Ovary (tissue), 3 donors: Measurements from ENCODE around the gene ADGRG2.

Source experiments
- POLR2A ChIP-seq: fragments of 450-650 bp; IDR thresholded peaks from one replicate; pipeline ENCODE4 v1.6.1; 2017; ENCODE audit warnings: antibody characterized with exemption, mild to moderate bottlenecking, moderate library complexity
- TF ChIP-seq, protein P1 (sequence below), 3 donors: fragments of 450-650 bp in 2 of 3; fragments of 200-600 bp in 1 of 3; IDR thresholded peaks; one replicate each; pipeline versions ENCODE4 v1.5.1 to v1.8.0; 2016 to 2022; ENCODE audit warnings: antibody characterized with exemption in 3 of 3, mild to moderate bottlenecking in 1 of 3
- donor health status: DM: no; HTN: no; CAD: no.

DNA sequence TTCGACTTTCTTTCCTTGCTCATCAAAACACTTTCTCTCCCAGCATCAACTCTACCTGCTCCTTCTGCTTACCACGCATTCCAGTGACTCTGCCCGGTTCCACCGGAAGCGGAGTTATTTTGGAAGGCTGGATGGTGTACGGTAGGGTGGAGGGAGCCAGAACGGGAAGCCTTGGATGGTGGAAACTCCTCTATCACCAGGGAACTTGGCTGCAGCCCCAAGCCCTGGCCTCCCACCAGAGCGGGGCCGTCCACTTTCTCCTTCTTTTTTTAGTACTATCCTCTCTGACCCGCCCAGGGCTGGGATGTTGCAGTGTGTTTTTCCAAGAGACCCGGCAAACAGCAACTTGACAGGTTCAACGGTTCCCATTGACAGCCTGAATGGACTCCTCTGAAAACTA lies 27.6 kb downstream of the ADGRG2 start:
- TF ChIP-seq, protein P1, sequence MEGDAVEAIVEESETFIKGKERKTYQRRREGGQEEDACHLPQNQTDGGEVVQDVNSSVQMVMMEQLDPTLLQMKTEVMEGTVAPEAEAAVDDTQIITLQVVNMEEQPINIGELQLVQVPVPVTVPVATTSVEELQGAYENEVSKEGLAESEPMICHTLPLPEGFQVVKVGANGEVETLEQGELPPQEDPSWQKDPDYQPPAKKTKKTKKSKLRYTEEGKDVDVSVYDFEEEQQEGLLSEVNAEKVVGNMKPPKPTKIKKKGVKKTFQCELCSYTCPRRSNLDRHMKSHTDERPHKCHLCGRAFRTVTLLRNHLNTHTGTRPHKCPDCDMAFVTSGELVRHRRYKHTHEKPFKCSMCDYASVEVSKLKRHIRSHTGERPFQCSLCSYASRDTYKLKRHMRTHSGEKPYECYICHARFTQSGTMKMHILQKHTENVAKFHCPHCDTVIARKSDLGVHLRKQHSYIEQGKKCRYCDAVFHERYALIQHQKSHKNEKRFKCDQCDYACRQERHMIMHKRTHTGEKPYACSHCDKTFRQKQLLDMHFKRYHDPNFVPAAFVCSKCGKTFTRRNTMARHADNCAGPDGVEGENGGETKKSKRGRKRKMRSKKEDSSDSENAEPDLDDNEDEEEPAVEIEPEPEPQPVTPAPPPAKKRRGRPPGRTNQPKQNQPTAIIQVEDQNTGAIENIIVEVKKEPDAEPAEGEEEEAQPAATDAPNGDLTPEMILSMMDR (IDR thresholded peaks at IDR 0.05), result no peak
- no peak for TF ChIP-seq POLR2A
